Esophagus squamous epithelium (tissue), 5 donors: Measurements from ENCODE around the gene IL18R1. TPM values are rescaled to one million over a fixed set of nuclear protein-coding genes. Genes with fewer than 3 reads are reported as not detected.

Experiments
- DNase-seq: peaks from one replicate; lab custom pipeline; 2025; lab: John Stamatoyannopoulos, UW
- H3K27ac ChIP-seq, 4 donors: fragments of 200-600 bp; sonication (generic); one replicate each; pipeline ENCODE4 v1.5.1; 2016 to 2019; ENCODE audit warnings: mild to moderate bottlenecking in 1 of 4
- H3K27me3 ChIP-seq, 4 donors: fragments of 200-600 bp; sonication (generic); 1 replicate in 3 of 4; 2 replicates in 1 of 4; pipeline versions ENCODE4 v1.5.1 to v1.6.0; 2017 to 2021; ENCODE audit warnings: antibody characterized with exemption in 1 of 4
- H3K36me3 ChIP-seq, 3 donors: fragments of 200-600 bp; sonication (generic); one replicate each; pipeline ENCODE4 v1.5.1; 2016 to 2019
- H3K4me1 ChIP-seq, 3 donors: fragments of 200-600 bp; sonication (generic); one replicate each; pipeline ENCODE4 v1.5.1; 2017 to 2019
- H3K4me3 ChIP-seq, 4 donors: fragments of 200-600 bp; sonication (generic); 1 replicate in 3 of 4; 2 replicates in 1 of 4; pipeline ENCODE4 v1.5.1; 2016 to 2019; ENCODE audit warnings: mild to moderate bottlenecking in 2 of 4, moderate library complexity in 1 of 4
- H3K9me3 ChIP-seq, 3 donors: fragments of 200-600 bp; sonication (generic); one replicate each; pipeline ENCODE4 v1.5.1; 2016 to 2019
- POLR2A ChIP-seq, 4 donors: fragments of 450-650 bp; IDR thresholded peaks; one replicate each; pipeline ENCODE4 v1.6.1; 2017; ENCODE audit warnings: antibody characterized with exemption in 4 of 4, mild to moderate bottlenecking in 4 of 4, moderate library complexity in 3 of 4
- WGBS, 2 donors: methylation state at CpG; one replicate each; pipeline ENCODE4 v1.1.5; 2018; 5-methylcytosine and 5-hydroxymethylcytosine counted together
- intact Hi-C: fragments of 100-400 bp; cut with DNase I; formaldehyde crosslinking; loops from one replicate; pipeline ENCODE4 v1.15.0; 2022
- total RNA-seq, 4 donors: library from RNA; depleted of rRNA; stranded (reverse); fragments of >200 nt; gene quantifications; one replicate each; pipeline ENCODE4 v1.1.0, GENCODE V29; 2016
- TF ChIP-seq, protein P1 (sequence below), 6 experiments: fragments of 450-650 bp in 4 of 6; fragments of 200-600 bp in 2 of 6; sonication (generic) in 2 of 6; IDR thresholded peaks; one replicate each; pipeline ENCODE4 v1.5.1; 2016 to 2019; ENCODE audit warnings: antibody characterized with exemption in 6 of 6, mild to moderate bottlenecking in 4 of 6, moderate library complexity in 4 of 6
- donor health status: DM: yes; HTN: yes; CAD: no.

Gene IL18R1, protein sequence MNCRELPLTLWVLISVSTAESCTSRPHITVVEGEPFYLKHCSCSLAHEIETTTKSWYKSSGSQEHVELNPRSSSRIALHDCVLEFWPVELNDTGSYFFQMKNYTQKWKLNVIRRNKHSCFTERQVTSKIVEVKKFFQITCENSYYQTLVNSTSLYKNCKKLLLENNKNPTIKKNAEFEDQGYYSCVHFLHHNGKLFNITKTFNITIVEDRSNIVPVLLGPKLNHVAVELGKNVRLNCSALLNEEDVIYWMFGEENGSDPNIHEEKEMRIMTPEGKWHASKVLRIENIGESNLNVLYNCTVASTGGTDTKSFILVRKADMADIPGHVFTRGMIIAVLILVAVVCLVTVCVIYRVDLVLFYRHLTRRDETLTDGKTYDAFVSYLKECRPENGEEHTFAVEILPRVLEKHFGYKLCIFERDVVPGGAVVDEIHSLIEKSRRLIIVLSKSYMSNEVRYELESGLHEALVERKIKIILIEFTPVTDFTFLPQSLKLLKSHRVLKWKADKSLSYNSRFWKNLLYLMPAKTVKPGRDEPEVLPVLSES
- total RNA-seq: 1 to 10 TPM in 3 of 4 donors, under 1 TPM in 1; 0.45 to 5.5 (median 1.8) TPM

DNA sequence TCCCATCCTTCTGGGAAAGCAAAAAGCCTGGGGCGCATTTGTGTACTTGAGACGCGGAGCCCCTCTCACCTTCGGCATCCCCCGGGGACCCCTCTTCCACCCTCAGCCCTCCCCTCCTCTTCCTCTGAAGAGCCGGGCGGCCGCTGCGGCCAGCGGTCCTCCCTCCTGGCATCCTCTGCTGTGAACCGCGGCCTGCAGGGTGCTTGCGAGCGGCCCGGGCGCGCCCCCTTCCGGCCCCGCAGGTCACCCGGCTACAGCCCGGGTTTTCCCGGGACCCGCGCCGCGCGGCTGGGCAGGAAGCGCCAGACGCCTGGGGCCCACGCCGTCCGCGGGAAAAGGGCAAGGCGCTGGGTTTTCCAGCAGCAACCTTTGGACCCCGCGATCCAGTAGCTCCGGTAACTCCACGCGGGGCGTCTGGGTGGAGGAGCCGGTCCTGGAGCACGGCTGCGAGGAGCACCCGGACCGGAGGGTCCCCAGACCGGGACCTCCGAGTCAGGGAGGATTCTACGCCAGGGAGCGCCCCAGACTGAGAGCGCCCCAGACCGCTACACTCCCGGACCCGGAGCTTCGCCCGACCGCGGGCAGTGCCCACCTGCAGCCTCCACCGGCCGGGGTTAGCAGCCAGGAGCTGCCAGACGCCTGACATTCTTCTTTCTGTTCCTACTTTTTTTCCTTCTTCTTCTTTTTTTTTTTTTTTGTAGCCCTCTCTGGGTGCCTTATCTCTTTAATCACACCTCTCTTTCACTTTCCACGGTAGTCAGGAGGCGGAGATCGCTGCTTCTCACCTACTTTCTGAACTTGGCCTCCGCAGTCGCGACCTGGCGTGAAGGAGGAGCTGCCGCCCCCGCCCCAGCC is at the start of gene IL18R1:
Gene IL18R1, plus strand, starts transcription at position 271 of the 855 bp plus-strand sequence. CDS start 6,865 bp downstream, outside the sequence.
- peaks cover 0 to 33% (median 0%) of the 10 kb centered on the region in 3 donors for H3K4me1 ChIP-seq
- peak within 1 kb of the TSS; percentile 53 to 81 (median 62) for H3K27ac ChIP-seq
- intact Hi-C loops: no loop called here
- 3 to 4% methylated on average over 28 to 35 of the region's 69 CpGs for WGBS, 2 donors
- H3K27me3 ChIP-seq: no peaks in the 10 kb centered on the region
- no peaks in the 10 kb centered on the region for H3K9me3 ChIP-seq
- no peak for DNase-seq
- H3K36me3 ChIP-seq: no peaks in the 10 kb centered on the region
- TF ChIP-seq, protein P1, sequence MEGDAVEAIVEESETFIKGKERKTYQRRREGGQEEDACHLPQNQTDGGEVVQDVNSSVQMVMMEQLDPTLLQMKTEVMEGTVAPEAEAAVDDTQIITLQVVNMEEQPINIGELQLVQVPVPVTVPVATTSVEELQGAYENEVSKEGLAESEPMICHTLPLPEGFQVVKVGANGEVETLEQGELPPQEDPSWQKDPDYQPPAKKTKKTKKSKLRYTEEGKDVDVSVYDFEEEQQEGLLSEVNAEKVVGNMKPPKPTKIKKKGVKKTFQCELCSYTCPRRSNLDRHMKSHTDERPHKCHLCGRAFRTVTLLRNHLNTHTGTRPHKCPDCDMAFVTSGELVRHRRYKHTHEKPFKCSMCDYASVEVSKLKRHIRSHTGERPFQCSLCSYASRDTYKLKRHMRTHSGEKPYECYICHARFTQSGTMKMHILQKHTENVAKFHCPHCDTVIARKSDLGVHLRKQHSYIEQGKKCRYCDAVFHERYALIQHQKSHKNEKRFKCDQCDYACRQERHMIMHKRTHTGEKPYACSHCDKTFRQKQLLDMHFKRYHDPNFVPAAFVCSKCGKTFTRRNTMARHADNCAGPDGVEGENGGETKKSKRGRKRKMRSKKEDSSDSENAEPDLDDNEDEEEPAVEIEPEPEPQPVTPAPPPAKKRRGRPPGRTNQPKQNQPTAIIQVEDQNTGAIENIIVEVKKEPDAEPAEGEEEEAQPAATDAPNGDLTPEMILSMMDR (IDR thresholded peaks at IDR 0.05): peak; percentile 54 to 86 (median 74)
- TF ChIP-seq POLR2A (IDR thresholded peaks at IDR 0.05): peak in 1 of 4 donors; percentile 21
- peak within 1 kb of the TSS; percentile 48 to 74 (median 66) for H3K4me3 ChIP-seq

DNA sequence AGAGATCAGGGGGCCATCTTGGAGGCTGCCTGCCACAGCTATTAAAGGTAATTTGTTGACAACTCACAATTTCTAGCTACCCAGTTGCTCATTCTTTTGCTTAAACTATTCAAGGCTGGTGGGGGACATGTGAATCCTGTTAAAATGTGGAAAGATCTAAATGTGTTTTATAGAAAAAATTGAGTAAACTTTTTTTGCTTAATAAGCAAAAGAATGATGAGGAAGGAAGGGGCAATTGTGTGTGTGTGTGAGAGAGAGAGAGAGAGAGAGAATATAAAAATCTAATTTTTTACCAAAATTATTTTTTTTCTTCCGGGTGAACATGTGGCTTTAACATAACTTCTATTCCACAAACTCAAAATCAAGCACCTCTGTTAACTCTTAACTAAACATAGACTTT is 49.5 kb upstream of the IL18R1 start:
- Histone ChIP-seq H3K27me3 (peaks cover 0 to 43% (median 0%) of the 10 kb centered on the region in 4 donors), H3K9me3 (no peaks in the 10 kb centered on the region), H3K4me3 (no peak overlapping the region), H3K27ac (no peak overlapping the region), H3K4me1 (no peaks in the 10 kb centered on the region), H3K36me3 (no peaks in the 10 kb centered on the region)
- intact Hi-C loops: no loop called here
- TF ChIP-seq, protein P1 (IDR thresholded peaks at IDR 0.05): no peak
- TF ChIP-seq POLR2A (IDR thresholded peaks at IDR 0.05): no peak
- no peak for DNase-seq
- WGBS, 2 donors: 38% methylated on average over 1 of the region's 1 CpG

DNA sequence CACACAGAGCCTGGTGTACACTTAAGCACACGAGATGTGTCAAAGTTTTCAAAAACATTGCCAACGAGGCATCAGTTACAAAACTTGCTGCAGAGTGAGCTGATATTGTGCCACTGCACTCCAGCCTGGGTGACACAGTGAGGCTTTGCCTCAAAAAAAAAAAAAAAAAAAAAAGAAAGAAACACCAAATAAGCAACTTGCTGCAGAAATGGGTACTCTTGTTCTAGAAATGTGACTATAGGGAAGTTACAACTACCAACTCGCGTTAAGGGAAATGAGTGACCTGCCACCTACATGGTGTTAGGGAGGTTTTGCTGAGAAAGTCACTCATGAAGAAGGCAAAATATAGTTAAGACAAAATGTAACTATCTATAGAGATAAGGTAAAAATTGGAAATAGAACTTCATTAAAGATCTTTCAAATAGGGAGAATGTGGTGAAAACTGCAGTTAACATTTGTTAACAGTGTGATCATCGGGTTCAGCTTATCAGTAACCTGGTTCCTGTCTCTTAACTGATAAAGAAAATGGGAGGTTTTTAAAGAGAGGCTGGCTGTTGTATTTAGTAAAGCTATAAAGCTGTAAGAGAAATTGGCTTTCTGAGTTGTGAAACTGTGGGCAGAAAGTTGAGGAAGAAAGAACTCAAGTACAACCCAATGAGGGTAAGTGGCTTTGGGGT is 44.5 kb upstream of the IL18R1 start, which contains the start of gene IL1RL1:
Gene IL1RL1, plus strand, starts transcription at position 600 of the 677 bp plus-strand sequence. CDS start 26,702 bp downstream, outside the sequence.
- Histone ChIP-seq H3K27ac (no peak within 1 kb of the TSS), H3K36me3 (no peaks in the 10 kb centered on the region), H3K4me1 (no peaks in the 10 kb centered on the region), H3K9me3 (no peaks in the 10 kb centered on the region), H3K27me3 (peaks cover 0 to 16% (median 0%) of the 10 kb centered on the region in 4 donors), H3K4me3 (no peak within 1 kb of the TSS)
- no peak for DNase-seq
- WGBS, 2 donors: 67 to 84% methylated on average over 5 of the region's 5 CpGs
- intact Hi-C loops: no loop called here
- TF ChIP-seq, protein P1 (IDR thresholded peaks at IDR 0.05): no peak
- TF ChIP-seq POLR2A (IDR thresholded peaks at IDR 0.05): no peak

DNA sequence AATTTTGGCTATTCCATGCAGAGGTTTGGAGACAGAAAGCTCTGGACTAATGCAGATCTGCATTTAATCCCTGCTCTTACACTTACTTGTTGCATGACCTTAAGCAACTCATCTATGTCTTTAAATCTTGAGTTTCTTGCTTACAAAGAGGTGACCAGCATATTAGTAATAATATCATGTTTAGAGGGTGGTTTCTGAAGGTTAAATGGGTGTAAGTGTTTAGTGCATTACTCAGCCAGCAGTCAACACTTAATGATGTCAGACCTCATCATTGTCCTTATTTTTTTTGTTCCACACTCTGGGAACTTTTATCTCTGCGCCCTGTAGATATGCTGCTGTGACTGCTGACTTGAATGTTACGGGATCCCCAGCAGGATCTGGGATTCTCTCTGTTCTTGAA is 42.6 kb upstream of the IL18R1 start:
- no peaks in the 10 kb centered on the region for H3K9me3 ChIP-seq
- 39 to 88% methylated on average over 2 of the region's 2 CpGs for WGBS, 2 donors
- no peak for TF ChIP-seq POLR2A (IDR thresholded peaks at IDR 0.05)
- TF ChIP-seq, protein P1 (IDR thresholded peaks at IDR 0.05): no peak
- H3K36me3 ChIP-seq: no peaks in the 10 kb centered on the region
- no peaks in the 10 kb centered on the region for H3K4me1 ChIP-seq
- H3K4me3 ChIP-seq: no peak overlapping the region
- DNase-seq: no peak
- peaks cover 0 to 4% (median 0%) of the 10 kb centered on the region in 4 donors for H3K27me3 ChIP-seq
- intact Hi-C loops: no loop called here
- no peak overlapping the region for H3K27ac ChIP-seq
